Measurements from ENCODE around the gene ZSCAN5C.

GRCh38 chr19:56199687-56200086, 2.4 kb upstream of the ZSCAN5C start:
- no peak for TF ChIP-seq REST (IDR thresholded peaks at IDR 0.05; ENCODE audit: insufficient read depth in 1 of 2, low read depth in 2 of 2, low read length in 2 of 2)
- TF ChIP-seq POLR2AphosphoS5 (IDR thresholded peaks at IDR 0.05; ENCODE audit: low read depth, low read length) = no peak
- no peak for TF ChIP-seq TAF1 (IDR thresholded peaks at IDR 0.05; ENCODE audit: borderline replicate concordance, insufficient read depth, low read length)
- TF ChIP-seq SIN3A (IDR thresholded peaks at IDR 0.05; ENCODE audit: borderline replicate concordance, insufficient read depth, low read length) = no peak
- TF ChIP-seq FOXP2 (optimal IDR thresholded peaks at IDR 0.05; ENCODE audit: borderline replicate concordance, extremely low read depth, extremely low read length, insufficient read depth) = no peak
